ENCODE data around the gene RAB4B.
A peak's percentile ranks its signal among the peaks of the same experiment; 100 is the strongest.
"Not testable (repeated sequence)": the region's sequence is repeated elsewhere in the genome, so short reads cannot be mapped to it uniquely, and the experiment has no call there.

RAB4B gene, protein sequence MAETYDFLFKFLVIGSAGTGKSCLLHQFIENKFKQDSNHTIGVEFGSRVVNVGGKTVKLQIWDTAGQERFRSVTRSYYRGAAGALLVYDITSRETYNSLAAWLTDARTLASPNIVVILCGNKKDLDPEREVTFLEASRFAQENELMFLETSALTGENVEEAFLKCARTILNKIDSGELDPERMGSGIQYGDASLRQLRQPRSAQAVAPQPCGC

DNA sequence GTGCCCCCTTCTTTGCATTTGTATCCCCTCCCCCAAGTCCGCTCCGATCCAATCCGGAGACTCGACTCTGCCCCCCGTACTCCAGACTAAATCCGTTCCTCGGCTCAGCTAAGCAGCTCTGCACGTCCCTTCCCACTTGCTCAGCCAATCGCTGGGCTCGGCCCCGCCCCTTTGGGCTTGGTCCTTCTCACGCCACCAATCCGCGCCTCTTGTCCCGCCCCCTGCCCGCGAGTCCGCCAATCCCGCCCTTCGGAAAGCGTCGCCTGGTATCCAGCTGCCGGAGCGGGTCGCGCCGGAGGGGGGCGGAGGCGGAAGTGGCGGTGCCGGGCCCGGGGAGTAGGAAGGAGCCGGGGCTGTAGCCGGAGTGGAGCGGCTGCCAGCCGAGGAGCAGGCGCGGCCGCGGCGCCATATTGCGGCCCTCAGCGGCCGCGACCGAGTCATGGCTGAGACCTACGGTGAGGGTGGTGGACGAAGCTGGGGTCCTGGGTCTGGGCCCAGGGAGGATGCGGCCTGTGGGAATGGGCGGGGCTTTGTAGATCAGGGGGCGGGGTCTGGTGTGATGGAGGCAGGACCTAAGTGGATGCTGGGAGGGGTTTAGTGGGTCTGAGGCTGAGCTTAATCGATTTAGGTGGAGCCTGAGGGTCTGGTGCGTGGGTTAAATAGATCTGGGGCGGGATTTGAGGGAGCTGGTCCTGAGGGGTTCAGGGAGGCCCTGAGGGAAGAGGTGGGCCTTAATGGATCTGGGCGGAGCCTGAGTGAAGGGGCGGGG lies at the start of gene RAB4B:
TSS of gene RAB4B (plus strand) at position 311 of the 769 bp plus-strand sequence. CDS start at position 440, 129 bp downstream.
- peak; percentile 100 for DNase-seq

DNA sequence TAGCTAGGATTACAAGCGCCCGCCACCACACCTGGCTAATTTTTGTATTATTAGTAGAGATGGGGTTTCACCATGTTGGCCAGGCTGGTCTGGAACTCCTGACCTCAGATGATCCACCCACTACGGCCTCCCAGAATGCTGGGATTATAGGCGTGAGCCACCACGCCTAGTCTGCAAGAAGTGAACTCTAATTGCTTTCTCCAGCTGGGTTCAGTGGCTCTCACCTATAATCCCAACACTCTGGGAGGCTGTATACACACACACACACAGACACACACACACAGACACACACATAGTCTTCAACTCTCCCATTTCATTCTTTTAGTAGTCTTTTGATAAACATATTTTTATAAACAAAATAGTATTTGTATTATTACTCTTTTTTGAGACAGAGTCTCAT lies 48.0 kb upstream of the RAB4B start:
- DNase-seq, result not testable (repeated sequence)

DNA sequence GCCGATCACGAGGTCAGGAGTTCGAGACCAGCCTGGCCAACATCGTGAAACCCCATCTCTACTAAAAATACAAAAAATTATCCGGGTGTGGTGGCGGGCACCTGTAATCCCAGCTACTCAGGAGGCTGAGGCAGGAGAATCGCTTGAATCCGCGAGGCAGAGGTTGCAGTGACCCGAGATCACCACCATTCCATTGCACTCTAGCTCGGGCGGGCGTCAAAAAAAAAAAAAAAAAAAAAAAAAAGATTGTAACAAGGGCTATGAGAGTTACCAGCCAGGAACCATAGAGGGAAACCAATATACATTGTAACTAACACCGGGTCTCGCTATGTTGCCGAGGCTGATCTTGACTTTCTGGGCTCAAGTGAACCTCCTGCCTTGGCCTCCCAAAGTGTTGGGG lies 45.7 kb upstream of the RAB4B start:
- not testable (repeated sequence) for DNase-seq

DNA sequence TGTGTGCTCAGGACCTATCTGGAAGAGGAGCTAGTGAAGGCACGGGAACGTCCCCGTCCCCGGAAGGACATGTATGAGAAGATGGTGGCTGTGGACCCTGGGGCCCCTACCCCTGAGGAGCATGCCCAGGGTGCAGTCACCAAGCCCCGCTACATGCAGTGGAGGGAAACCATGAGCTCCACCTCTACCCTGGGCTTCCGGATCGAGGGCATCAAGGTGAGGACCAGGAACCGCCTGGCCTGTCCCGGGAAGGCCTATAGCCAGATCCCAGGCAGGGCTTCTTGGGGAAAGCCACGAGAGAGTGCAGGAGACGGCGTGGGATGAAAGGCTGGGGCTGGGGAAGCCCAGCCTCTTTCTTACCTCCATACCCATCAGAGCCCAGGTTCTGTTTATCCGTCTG lies 44.9 kb upstream of the RAB4B start:
- DNase-seq, result no peak

DNA sequence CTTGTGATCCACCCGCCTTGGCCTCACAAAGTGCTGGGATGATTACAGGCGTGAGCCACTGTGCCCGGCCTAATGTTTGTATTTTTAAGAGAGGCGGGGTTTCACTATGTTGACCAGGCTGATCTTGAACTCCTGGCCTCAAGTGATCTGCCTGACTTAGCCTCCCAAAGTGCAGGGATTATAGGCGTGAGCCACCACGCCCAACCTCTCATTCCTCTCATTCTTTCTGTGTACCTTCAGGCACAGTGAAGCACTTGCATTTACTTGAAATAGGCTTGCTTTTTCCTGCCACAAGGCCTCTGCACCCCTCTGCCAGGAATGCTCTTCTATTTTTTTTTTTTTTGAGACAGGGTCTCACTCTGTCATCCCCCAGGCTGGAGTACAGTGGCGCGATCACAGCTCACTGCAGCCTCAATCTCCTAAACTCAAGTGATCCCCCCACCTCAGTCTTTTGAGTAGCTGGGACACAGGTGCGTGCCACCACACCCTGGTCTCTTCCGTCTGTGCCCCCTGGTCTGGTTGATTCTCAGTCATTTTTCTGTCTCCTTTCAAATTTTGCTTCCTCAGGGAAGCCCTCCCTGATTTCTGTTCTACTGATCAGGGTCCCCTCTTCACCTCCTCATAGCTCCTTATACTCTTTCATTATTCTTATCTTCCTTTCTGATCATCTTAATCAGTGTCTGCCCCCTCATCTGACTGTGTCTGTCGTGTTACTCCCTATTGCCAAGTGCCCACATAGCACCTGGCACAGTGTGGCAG lies 42.9 kb upstream of the RAB4B start:
- DNase-seq, result no peak

DNA sequence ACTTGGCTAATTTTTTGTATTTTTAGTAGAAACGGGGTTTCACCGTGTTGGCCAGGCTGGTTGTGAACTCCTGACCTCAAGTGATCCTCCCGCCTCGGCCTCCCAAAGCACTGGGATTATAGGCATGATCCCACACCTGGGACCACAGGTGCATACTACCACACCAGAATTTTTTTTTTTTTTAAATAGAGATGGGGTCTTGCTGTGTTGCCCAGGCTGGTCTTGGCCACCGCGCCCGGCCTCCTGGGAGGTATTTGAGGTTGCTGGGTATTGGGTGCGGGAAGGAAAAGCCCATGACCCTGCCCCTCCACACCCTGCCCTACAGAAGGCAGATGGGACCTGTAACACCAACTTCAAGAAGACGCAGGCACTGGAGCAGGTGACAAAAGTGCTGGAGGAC lies 41.4 kb upstream of the RAB4B start:
- no peak for DNase-seq

DNA sequence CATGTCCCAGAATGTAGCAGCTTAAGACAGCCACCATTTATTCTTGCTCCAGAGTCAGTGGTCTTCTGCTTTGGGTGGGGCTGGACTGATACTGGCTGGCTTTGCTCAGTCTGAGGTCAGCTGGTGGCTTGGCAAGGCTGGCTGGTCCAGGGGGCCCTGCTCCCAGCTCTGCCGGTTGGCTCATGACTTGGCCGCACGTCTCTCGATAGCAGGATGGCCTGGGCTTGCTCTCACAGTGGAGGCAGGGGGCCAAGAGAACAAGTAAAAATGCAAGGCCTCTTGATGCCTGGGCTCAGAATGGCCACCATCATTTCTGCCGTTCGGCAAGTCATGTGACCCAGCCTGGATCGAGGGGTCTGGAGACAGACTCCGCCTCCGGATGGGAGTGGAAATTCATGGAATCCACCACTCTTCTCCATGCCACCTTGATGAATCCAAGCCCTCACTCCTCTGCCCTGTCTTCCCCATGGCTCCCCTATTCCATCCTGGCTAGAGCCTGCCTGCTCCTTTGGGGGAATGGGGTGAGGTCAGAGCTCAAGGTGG lies 40.9 kb upstream of the RAB4B start:
- DNase-seq, result no peak

DNA sequence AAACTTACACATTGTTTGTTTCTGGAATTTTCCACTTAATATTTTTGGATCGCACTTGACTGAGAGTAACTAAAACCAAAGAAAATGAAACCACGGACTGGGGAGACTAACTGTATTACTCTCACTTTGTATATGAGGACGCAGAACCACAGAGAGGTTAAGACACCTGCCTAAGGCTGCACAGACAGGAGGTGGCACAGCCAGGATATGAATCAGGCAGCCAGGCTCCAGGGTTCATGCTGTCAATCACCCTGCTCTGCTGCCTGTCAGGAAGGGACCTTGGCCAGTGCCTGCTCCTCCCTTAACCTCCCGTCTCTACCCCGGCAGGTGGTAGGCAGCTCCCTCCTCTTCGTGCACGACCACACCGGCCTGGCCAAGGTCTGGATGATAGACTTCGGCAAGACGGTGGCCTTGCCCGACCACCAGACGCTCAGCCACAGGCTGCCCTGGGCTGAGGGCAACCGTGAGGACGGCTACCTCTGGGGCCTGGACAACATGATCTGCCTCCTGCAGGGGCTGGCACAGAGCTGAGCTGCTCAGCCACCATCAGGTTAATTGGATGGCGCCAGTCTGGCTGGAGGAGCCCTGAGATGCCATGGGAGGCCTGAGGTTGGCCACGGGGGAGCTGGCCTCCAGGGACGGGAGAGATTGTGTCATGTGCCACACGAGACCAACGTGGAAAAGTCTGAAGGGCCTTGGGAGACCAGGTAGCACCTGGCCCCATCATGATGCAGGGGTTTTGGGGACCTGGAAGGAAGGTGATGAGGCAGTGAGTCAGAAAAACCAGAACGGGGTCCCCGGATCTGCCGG lies 38.8 kb upstream of the RAB4B start:
- DNase-seq, result no peak

DNA sequence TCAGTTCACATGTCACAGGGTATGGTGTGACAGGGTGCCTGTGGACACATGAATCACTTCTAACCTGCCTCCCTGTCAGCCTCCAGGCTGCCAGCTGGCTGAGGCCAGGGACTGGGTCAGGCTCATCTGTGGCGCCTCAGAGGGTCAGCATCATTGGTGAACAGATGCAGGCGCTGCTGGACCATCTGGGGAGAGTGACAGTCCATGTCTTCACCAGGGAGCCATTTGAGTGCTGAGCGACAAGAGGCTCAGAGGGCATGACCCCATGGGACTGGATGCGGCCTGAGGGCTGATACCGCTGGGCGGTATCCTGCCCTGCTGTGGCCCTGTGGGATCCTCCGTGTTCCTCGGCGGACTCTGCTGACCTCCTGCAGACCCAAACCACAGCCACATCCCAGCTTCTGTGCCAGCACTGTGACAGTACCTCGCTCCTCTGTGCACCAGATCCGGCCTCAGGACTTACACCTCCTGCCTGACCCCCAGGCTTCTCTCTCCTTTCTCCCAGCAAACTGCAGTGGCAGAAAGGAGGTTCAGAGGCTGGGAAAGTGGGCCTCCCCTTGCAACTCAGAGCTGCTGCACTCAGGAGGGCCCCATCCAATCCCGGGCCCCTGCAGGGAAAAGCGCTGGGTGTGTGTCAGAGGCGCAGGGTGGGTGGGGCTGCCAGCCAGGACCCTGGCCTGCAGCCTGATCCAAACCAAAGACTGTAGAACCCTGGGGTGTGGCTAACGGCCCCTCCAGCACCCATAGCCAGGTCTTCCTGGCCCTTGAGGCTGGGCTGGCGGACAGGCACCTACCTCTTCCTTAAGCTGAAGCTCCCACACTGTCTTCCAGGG lies 38.0 kb upstream of the RAB4B start:
- DNase-seq, result no peak

DNA sequence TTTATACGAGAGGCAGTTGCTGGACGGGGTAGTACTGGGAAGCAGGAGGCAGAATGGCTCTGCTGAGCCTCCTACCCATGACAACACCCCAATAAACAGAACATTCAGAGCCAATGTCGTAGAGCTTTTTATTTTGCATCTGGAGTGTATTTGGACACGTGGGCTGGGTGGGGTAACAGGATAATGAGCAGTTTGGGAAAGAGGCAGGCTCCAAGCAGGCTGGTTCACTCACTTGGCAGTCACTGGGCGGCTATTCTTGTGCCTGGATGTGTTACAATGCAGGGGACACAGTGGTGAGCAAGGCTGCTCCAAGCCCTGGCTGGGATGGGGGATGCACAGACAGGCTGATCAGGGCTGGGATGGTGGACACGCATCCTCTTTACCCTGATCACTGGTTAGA lies 37.3 kb upstream of the RAB4B start:
- DNase-seq, result no peak

DNA sequence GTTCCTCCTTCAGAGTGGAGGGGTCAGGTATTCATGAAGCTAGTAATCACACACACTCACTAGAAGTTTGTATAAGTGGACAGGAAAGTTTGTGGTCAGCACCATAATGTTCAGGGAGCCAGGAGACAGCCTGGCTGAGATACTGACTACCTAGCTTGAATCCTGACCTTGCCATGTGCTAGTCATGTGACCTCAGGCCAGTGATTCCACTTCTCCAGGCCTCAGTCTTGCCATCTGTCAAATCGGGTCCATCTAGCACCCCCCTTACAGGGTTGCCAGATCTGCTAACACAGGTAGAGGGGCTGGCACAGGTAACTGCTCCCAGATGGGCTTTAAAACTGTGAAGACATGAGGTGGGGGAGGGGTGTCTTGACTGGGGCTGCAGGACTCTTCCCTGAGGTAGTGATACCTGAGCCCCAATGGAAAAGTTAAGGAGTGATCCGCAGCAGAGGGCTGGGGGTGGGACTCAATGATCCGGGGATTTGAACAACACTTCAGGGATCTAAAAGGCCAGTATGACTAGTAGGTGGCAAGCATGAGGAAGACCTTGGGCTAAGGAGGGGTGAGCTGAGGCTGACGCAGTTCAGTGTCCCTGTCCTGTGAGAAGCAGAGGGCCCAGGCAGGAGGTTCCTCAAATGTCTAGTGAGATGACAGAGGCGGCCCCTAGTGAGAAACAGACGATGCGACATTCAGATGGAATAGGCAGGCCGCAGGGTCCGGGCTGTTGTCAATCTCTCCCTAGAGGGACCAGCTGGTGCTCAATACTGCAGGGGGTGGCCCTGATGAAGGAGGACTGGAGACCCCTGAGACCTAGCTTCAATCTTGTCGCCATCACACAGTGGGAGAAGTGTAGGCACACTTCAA lies 36.3 kb upstream of the RAB4B start:
- no peak for DNase-seq

DNA sequence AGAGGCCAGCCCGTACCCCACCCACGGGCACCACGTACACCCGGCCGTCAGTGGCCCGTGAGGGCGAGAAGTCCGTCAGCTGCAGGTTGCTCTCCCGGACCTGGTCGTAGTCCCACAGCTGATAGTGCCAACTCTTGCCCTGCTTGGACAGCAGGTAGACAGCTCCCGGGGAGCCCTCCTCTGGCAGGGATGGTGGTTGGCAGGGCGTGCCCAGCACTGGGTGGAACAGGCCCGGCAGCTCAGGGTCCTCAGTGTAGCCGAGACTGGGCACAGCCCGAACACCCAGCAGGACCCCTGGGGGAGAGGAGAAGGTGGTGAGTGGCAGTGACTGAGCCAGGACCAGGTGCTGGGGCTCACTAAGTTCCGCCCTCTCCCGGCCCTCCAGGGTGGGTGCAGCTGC lies 35.6 kb upstream of the RAB4B start:
- DNase-seq, result no peak

DNA sequence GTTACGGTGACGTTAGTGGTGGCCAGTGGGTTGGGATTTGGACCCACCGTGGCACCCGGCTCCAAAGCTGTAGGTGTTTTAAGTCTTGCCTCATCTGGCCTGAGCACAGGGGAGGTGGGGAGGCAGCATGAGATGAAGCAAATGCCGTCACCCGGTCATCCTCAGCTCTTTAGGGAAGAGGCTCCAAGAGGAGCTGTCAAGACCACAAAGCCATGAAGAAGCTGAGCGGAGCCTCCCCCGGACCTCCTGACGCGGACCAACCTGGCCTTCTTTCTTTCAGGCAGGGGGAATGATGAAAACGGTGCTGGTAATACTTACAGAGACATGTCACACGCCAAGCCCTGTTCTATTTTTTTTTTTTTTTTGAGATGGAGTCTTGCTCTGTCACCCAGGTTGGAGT lies 35.2 kb upstream of the RAB4B start:
- DNase-seq, result no peak

DNA sequence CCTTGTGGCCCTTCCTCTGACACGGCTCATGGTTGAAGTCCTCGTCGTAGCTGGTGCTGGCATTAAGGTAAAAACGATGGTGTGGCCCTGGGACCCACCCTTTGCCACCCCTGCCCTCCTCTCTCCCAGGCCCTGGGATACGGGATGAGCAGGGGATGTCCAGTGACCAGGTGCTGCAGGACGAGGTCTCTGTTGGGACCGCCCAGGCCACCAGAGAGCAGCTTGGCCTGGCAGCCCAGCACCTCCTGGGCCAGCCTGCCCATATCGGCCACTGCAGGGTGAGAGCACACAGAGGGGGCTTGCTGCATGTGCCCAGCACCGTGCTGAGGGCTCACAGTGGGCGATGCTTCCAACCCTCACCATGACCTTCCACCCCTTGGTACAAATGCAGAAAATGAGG lies 34.1 kb upstream of the RAB4B start:
- DNase-seq, result no peak

DNA sequence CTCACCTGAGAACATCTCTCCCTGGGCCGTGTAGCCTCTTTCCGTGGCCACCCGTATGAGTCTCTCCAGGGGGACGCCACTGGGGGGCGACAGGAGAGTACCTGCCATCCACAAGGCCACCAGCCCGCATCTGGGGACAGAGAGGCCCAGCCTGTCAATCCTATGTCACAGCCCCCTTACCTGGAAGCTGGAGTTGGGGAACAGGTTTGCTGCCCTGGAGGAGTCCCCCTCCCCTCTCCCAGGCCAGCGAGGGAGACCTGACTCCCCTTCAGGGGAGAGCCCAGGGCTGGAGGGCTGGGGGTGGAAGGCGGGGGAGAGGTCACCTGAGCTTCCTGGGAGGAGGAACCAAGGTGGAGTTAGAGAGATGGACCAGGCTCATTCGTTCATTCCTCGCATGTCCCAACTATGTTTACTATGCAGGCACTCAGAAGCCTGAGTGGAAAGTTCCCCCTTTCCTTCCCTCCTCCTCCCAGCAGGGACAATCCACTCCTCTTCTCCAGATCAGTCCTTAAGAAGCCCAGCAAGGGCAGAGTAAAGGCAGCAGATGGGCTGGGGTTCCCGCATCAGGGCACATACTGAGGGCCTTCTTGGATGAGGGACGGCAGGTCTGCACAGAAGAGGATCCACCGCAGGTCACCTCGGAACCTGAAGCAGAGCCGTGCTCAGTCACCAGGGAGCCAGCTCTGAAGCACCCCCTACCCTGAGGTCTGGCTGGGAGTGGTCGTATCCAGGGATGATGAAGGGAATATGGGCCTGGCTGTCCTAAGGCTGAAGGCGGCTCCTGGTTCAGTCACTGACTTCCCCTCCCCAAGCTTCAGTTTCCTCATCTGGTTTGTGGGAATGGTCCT lies 33.3 kb upstream of the RAB4B start:
- DNase-seq, result peak; percentile 16 to 38

DNA sequence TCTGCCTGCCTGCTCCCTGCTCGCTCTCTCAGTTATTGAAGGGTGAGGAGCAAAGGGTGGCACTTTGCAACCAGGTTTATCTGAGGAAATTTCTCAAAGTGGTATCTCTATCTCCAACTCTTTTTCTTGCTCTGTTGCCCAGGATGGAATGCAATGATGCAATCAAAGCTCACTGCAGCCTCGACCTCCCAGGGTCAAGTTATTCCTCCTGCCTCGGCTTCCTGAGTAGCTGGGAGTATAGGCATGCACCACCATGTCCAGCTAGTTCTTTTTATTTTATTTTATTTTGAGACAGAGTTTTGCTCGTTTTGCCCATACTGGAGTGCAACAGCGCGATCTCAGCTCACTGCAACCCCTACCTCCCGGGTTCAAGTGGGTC lies 32.7 kb upstream of the RAB4B start:
- DNase-seq, result no peak

DNA sequence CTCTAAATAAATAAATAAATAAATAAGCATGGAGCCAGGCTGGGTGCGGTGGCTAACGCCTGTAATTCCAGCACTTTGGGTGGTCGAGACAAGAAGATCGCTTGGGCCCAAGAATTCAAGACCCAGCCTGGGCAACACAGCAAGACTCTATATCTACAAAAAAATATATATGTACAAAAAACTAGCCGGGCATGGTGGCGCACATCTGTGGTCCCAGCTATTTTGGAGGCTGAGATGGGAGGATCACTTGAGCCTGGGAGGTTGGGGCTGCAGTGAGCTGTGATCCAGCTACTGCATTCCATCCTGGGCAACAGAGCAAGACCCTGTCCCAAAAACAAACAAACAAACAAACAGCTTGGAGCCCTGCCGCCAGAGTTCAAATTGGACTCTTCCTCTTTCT lies 30.5 kb upstream of the RAB4B start:
- no peak for DNase-seq

DNA sequence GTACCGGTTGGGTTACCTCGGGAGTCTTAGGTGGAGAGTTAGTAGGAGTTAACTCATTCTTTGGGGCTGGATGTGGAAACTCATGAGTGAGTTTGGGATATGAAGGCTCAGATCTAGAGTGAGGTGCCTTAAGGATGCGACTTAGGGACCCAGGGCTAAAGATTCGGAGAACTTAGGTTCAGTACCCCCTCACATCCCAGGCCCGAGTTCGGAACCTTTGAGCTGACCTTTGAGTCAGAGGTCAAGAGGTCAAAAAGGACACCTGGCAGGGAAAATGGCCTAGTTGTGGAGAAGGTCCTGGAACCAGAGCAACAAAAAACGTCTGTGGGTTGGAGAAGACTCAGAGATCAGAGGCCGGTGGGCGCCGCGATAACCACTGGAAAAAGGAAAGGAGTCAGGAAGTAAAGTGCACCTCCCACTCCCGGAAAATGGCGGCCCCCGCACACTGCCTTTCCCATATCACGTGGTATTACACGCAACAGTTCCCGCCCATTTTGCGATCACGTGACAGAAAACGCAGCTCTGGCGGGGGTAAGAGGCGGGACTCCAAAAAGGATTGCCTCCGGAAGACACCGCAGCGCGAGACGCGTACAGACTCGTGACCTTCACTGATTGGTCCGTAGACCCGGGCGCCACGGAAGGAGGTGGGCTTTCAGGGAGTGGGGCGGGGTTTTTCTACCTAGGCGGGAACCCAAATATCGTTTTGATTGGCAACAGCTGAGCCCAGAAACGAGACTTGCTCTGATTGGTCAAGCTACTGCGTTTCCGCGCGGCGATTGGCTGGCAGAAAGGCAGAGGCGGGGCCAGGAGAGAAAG lies 27.8 kb upstream of the RAB4B start, which contains the start of gene ACTMAP:
TSS of gene ACTMAP (minus strand) at position 420 of the 816 bp plus-strand sequence. CDS start 674 bp downstream, outside the sequence.
- DNase-seq, result peak; percentile 100

Data from CD4-positive, alpha-beta T cell treated with Interleukin-4 for 1 hour (primary cell).